Peyer's patch (tissue), 4 donors: Measurements from ENCODE around the gene KMT2E. TPM values are rescaled to one million over a fixed set of nuclear protein-coding genes. Genes with fewer than 3 reads are reported as not detected.

Source experiments
- DNase-seq, 3 donors: peaks; one replicate each; pipeline ENCODE4 v3.0.0-alpha.2; 2017 to 2019
- H3K27ac ChIP-seq, 4 donors: fragments of 200-600 bp; sonication (generic); one replicate each; pipeline ENCODE4 v1.5.1; 2016 to 2019
- H3K27me3 ChIP-seq, 2 donors: fragments of 200-600 bp; sonication (generic); one replicate each; pipeline ENCODE4 v1.5.1; 2019
- H3K36me3 ChIP-seq, 3 donors: fragments of 200-600 bp; sonication (generic); one replicate each; pipeline ENCODE4 v1.5.1; 2016 to 2019
- H3K4me1 ChIP-seq, 4 donors: fragments of 200-600 bp; sonication (generic); one replicate each; pipeline ENCODE4 v1.5.1; 2016 to 2019
- H3K4me3 ChIP-seq, 4 donors: fragments of 200-600 bp; sonication (generic); 1 replicate in 3 of 4; 2 replicates in 1 of 4; pipeline ENCODE4 v1.5.1; 2016 to 2019; ENCODE audit warnings: mild to moderate bottlenecking in 1 of 4
- H3K9me3 ChIP-seq, 4 donors: fragments of 200-600 bp; sonication (generic); one replicate each; pipeline ENCODE4 v1.5.1; 2016 to 2019; ENCODE audit warnings: mild to moderate bottlenecking in 1 of 4
- CTCF ChIP-seq, 6 experiments: fragments of 450-650 bp in 4 of 6; fragments of 200-600 bp in 2 of 6; sonication (generic) in 1 of 6; IDR thresholded peaks; one replicate each; pipeline ENCODE4 v1.5.1; 2017 to 2019; ENCODE audit warnings: antibody characterized with exemption in 6 of 6, mild to moderate bottlenecking in 3 of 6, moderate library complexity in 1 of 6
- POLR2A ChIP-seq, 2 donors: fragments of 450-650 bp; IDR thresholded peaks; one replicate each; pipeline ENCODE4 v1.5.1; 2017; ENCODE audit warnings: antibody characterized with exemption in 2 of 2, mild to moderate bottlenecking in 2 of 2, moderate library complexity in 2 of 2
- total RNA-seq, 4 donors: library from RNA; depleted of rRNA; stranded (reverse); fragments of >200 nt; gene quantifications; one replicate each; pipeline ENCODE4 v1.1.0, GENCODE V29; 2016

Gene KMT2E
- total RNA-seq, 4 donors from 2014 or later = 88.6 to 170 (median 130) TPM

- H3K27ac ChIP-seq = peak overlapping the region; percentile 98 to 100 (median 99)
- TF ChIP-seq POLR2A (IDR thresholded peaks at IDR 0.05) (no peak), CTCF (IDR thresholded peaks at IDR 0.05) (no peak)
- H3K36me3 ChIP-seq = no peaks in the 10 kb centered on the region
- peak in 2 of 3 donors; percentile 57 to 72 for DNase-seq
- H3K27me3 ChIP-seq = no peaks in the 10 kb centered on the region
- no peaks in the 10 kb centered on the region for H3K9me3 ChIP-seq
- H3K4me3 ChIP-seq = peak overlapping the region; percentile 69 to 97 (median 87)
- H3K4me1 ChIP-seq = peaks cover 0 to 36% (median 4%) of the 10 kb centered on the region in 4 donors
Observed at GRCh38 chr7:105015390-105015965, 1.5 kb downstream of the KMT2E start.

GRCh38 chr7:105016068-105016708, 2.2 kb downstream of the KMT2E start:
- no peaks in the 10 kb centered on the region for H3K27me3 ChIP-seq
- no peak for DNase-seq
- H3K36me3 ChIP-seq = no peaks in the 10 kb centered on the region
- peak overlapping the region; percentile 69 to 97 (median 87) for H3K4me3 ChIP-seq
- H3K4me1 ChIP-seq = peaks cover 0 to 44% (median 4%) of the 10 kb centered on the region in 4 donors
- no peaks in the 10 kb centered on the region for H3K9me3 ChIP-seq
- TF ChIP-seq POLR2A (IDR thresholded peaks at IDR 0.05) = no peak
- TF ChIP-seq CTCF (IDR thresholded peaks at IDR 0.05) = no peak
- H3K27ac ChIP-seq = peak overlapping the region; percentile 98 to 100 (median 99)

- Histone ChIP-seq H3K27ac (peak overlapping the region; percentile 5 to 100 (median 98)), H3K4me1 (peaks cover 0 to 51% (median 7%) of the 10 kb centered on the region in 4 donors), H3K27me3 (no peaks in the 10 kb centered on the region), H3K4me3 (peak overlapping the region in 2 of 4 donors; percentile 69 to 97), H3K36me3 (no peaks in the 10 kb centered on the region), H3K9me3 (no peaks in the 10 kb centered on the region)
- no peak for TF ChIP-seq CTCF (IDR thresholded peaks at IDR 0.05)
- TF ChIP-seq POLR2A (IDR thresholded peaks at IDR 0.05) = no peak
- no peak for DNase-seq
Observed at GRCh38 chr7:105016709-105017656, 3.0 kb downstream of the KMT2E start.

GRCh38 chr7:105017657-105018365, 3.8 kb downstream of the KMT2E start:
- peaks cover 0 to 57% (median 7%) of the 10 kb centered on the region in 4 donors for H3K4me1 ChIP-seq
- H3K4me3 ChIP-seq = peak overlapping the region in 2 of 4 donors; percentile 7 to 69
- no peaks in the 10 kb centered on the region for H3K36me3 ChIP-seq
- no peaks in the 10 kb centered on the region for H3K27me3 ChIP-seq
- H3K9me3 ChIP-seq = no peaks in the 10 kb centered on the region
- TF ChIP-seq CTCF (IDR thresholded peaks at IDR 0.05) (no peak), POLR2A (IDR thresholded peaks at IDR 0.05) (no peak)
- peak overlapping the region in 3 of 4 donors; percentile 5 to 98 (median 7) for H3K27ac ChIP-seq
- no peak for DNase-seq

GRCh38 chr7:105019269-105019668, 5.3 kb downstream of the KMT2E start:
- no peak for TF ChIP-seq POLR2A (IDR thresholded peaks at IDR 0.05)
- no peak for TF ChIP-seq CTCF (IDR thresholded peaks at IDR 0.05)
- Histone ChIP-seq H3K27ac (no peak overlapping the region), H3K4me3 (no peak overlapping the region), H3K4me1 (peaks cover 0 to 69% (median 7%) of the 10 kb centered on the region in 4 donors), H3K36me3 (no peaks in the 10 kb centered on the region), H3K27me3 (no peaks in the 10 kb centered on the region), H3K9me3 (no peaks in the 10 kb centered on the region)
- no peak for DNase-seq
